Panc1 (cell line): ENCODE measurements around the gene BCAS3.

Experiments used
- REST ChIP-seq, 2 experiments: IDR thresholded peaks; 2 replicates each; pipeline ENCODE4 v1.6.1; 2011 to 2012; ENCODE audit warnings: low read depth in 2 of 2, control low read depth in 1 of 2, low read length in 1 of 2, mild to moderate bottlenecking in 1 of 2, moderate library complexity in 1 of 2; ENCODE audit not compliant: insufficient read depth in 1 of 2
- TCF7L2 ChIP-seq: IDR thresholded peaks from 2 replicates; pipeline ENCODE4 v1.6.1; 2011; ENCODE audit warnings: mild to moderate bottlenecking, low read depth, low read length, inconsistent platforms

GRCh38 chr17:61312406-61313295 is 635.0 kb downstream of the BCAS3 start:
- TF ChIP-seq TCF7L2 (no peak), REST (IDR thresholded peaks at IDR 0.05; ENCODE audit: insufficient read depth in 1 of 2, low read depth in 2 of 2, low read length in 1 of 2) (no peak)
